HL-60 (cell line): ENCODE measurements around the gene KRTAP21-3.

Experiments
- DNase-seq, 2 experiments: peaks; one replicate each; pipeline ENCODE4 v3.0.0-alpha.2; 2010 to 2020; ENCODE audit warnings: low read depth in 1 of 2, low spot score in 1 of 2
- H3K27ac ChIP-seq: fragments of 250-450 bp; sonication (Bioruptor Pico); replicated peaks from 2 replicates; pipeline ENCODE4 v1.5.1; 2020; ENCODE audit warnings: mild to moderate bottlenecking, moderate library complexity
- H3K27me3 ChIP-seq: fragments of 250-450 bp; sonication (Bioruptor Pico); 2 replicates; pipeline ENCODE4 v1.5.1; 2021; ENCODE audit warnings: mild to moderate bottlenecking, moderate library complexity; ENCODE audit not compliant: insufficient read depth, poor library complexity, severe bottlenecking
- H3K4me3 ChIP-seq: replicated peaks from 2 replicates; pipeline ENCODE4 v1.5.1; 2011; ENCODE audit warnings: mild to moderate bottlenecking, control low read depth, low read length; ENCODE audit not compliant: insufficient read depth
- CTCF ChIP-seq: IDR thresholded peaks from one replicate; pipeline ENCODE4 v1.5.1; 2011; ENCODE audit warnings: low read length, control low read depth, inconsistent platforms; ENCODE audit not compliant: insufficient read depth
- GABPA ChIP-seq: IDR thresholded peaks from 2 replicates; pipeline ENCODE4 v1.6.1; 2012; ENCODE audit warnings: low read depth
- POLR2AphosphoS5 ChIP-seq: IDR thresholded peaks from 2 replicates; pipeline ENCODE4 v1.6.1; 2012; ENCODE audit warnings: low read depth
- REST ChIP-seq: IDR thresholded peaks from 2 replicates; pipeline ENCODE4 v1.6.1; 2012; ENCODE audit warnings: low read depth; ENCODE audit not compliant: insufficient replicate concordance
- SPI1 ChIP-seq: IDR thresholded peaks from 2 replicates; pipeline ENCODE4 v1.6.1; 2012; ENCODE audit warnings: low read depth, mild to moderate bottlenecking, borderline replicate concordance

Gene KRTAP21-3

DNA sequence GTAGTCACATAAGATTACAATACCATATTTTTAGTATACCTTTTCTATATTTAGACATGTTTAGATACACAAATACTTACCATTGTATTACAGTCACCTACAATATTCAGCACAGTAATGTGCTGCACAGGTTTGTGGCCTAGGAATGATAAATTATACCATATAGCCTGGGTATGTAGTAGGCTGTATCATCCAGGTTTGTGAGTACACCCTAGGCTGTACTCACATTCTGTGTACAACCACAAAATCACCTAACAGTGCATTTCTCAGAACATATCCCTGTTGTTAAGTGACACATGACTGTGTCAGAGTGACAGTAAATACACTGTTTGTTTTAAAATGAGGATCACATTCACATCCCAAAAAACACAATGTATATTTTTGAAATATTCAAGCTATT is 11.2 kb downstream of the KRTAP21-3 start:
- H3K4me3 ChIP-seq, result no peak overlapping the region
- DNase-seq, result no peak
- H3K27me3 ChIP-seq, result no peaks in the 10 kb centered on the region
- no peak overlapping the region for H3K27ac ChIP-seq
- no peak for TF ChIP-seq SPI1
- TF ChIP-seq REST, result no peak
- TF ChIP-seq CTCF, result no peak
- TF ChIP-seq POLR2AphosphoS5, result no peak
- TF ChIP-seq GABPA, result no peak

- TF ChIP-seq REST (peak; percentile 79), POLR2AphosphoS5 (no peak)
- Histone ChIP-seq H3K27me3 (no peaks in the 10 kb centered on the region), H3K27ac (no peak overlapping the region), H3K4me3 (no peak overlapping the region)
- no peak for DNase-seq
Measured at GRCh38 chr21:30695956-30696355, 22.6 kb downstream of the KRTAP21-3 start.

- H3K4me3 ChIP-seq, result no peak overlapping the region
- H3K27me3 ChIP-seq, result no peaks in the 10 kb centered on the region
- no peak for DNase-seq
- no peak overlapping the region for H3K27ac ChIP-seq
- TF ChIP-seq REST, result no peak
- no peak for TF ChIP-seq GABPA
- TF ChIP-seq CTCF, result no peak
- no peak for TF ChIP-seq SPI1
- TF ChIP-seq POLR2AphosphoS5, result no peak
Measured at GRCh38 chr21:30689822-30690221, 28.8 kb downstream of the KRTAP21-3 start.

- no peak for DNase-seq
- TF ChIP-seq REST (no peak), POLR2AphosphoS5 (no peak), GABPA (no peak), CTCF (no peak), SPI1 (no peak)
- Histone ChIP-seq H3K27me3 (no peaks in the 10 kb centered on the region), H3K4me3 (no peak overlapping the region), H3K27ac (no peak overlapping the region)
Measured at GRCh38 chr21:30684506-30684905, 34.1 kb downstream of the KRTAP21-3 start.
